ENCODE data around the gene DPCD. TPM values are rescaled to one million over a fixed set of nuclear protein-coding genes. Genes with fewer than 3 reads are reported as not detected.

DPCD gene
- total RNA-seq, 3 donors from 2014 or later = 17.0 to 25.9 (median 24.7) TPM

DNA sequence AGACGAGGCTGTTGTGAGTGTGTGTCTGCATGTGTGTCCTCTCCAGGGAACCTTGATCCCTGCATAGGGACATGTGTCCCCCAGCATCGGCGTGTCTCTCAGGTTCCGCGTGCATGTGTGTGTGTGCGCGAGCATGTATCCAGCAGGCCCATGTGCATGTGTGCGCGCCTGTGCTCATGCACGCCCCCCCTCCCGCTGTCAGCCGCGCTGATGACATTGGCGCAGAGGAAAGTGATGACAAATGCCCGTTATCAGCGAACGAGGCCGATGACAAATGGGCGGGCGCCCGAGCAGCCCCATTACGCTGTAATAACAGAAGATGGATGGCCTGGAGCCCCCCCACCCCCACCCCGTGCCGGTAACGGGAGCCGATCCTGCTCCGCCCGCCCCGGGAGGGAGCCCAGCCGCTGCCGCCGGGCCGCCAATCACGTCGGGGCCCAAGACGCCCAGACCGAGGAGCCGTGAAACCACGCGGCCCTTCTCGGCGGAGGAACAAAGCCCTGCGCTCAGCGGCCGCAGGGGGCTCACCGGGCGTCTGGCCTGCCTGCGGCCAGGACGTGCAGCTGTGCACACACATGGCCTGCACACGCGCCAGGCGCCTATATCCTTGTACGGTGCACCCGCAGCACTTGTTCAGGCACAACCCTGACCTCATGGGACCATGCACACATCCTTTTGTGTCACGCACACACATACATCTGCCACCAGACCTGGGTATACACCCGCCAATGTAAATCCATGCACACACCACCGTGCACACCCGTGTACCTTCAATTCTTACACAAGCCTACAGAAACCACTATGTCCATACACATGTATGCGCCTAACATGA is 21.6 kb upstream of the DPCD start:
- Histone ChIP-seq H3K4me3 (peak overlapping the region in 2 of 3 donors; percentile 5 to 47), H3K27me3 (peaks cover 0 to 53% of the 10 kb centered on the region in 2 donors), H3K36me3 (no peaks in the 10 kb centered on the region), H3K9me3 (no peaks in the 10 kb centered on the region), H3K27ac (no peak overlapping the region), H3K4me1 (peaks cover 7 to 11% of the 10 kb centered on the region in 2 donors)
- DNase-seq (ENCODE audit: low spot score in 2 of 2) = peak in 1 of 2 donors; percentile 45
- no peak for TF ChIP-seq POLR2A (IDR thresholded peaks at IDR 0.05)
- TF ChIP-seq, protein P1, sequence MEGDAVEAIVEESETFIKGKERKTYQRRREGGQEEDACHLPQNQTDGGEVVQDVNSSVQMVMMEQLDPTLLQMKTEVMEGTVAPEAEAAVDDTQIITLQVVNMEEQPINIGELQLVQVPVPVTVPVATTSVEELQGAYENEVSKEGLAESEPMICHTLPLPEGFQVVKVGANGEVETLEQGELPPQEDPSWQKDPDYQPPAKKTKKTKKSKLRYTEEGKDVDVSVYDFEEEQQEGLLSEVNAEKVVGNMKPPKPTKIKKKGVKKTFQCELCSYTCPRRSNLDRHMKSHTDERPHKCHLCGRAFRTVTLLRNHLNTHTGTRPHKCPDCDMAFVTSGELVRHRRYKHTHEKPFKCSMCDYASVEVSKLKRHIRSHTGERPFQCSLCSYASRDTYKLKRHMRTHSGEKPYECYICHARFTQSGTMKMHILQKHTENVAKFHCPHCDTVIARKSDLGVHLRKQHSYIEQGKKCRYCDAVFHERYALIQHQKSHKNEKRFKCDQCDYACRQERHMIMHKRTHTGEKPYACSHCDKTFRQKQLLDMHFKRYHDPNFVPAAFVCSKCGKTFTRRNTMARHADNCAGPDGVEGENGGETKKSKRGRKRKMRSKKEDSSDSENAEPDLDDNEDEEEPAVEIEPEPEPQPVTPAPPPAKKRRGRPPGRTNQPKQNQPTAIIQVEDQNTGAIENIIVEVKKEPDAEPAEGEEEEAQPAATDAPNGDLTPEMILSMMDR (IDR thresholded peaks at IDR 0.05) = no peak
- no peak for TF ChIP-seq POLR2AphosphoS5 (IDR thresholded peaks at IDR 0.05)
- intact Hi-C loops (cut with DNase I; ENCODE audit: low total_unique reads) = loop anchor here (2.0 to 10.0 kb wide), 2 partner anchors 74 to 352 kb away; no protein-coding TSS in a partner anchor

DNA sequence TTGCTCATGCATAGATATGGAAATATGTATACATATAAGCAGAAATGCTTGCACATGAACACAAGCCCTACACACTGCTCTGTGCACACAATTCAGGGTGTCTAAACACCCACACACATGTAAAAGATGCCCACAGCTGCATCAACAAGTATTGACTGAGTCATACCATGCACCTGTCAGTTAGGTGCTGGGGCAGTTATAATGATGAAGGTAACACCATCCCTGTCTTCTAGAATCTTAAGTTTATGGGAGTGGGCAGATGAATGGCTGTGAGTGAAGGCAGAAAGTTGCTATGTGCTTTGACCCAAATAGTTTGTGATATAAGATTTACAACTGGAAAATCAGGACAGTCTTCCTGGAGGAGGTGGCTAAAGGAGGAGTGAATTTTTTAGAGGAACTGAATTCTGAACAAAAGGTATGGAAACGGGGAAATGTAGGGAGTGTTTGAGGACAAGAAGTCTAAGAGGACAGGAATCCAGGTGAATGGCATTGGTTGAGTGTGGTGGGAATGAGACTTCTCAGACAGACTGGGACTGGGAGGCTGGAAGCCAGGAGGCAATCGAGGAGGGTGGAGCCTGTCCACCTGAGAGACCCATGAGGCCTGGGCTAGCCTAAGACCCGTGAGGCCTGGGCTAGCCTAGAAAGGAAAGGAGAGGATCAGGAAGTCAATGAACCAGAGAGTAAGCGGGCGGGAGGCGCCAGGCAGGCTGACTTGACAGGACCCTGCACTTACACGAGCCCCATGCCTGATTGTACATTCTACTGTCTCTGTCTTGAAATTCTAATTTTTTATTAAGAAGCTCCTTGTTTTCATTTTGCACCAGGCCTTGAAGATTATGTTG is 20.7 kb upstream of the DPCD start:
- TF ChIP-seq, protein P1 (IDR thresholded peaks at IDR 0.05) = no peak
- TF ChIP-seq POLR2A (IDR thresholded peaks at IDR 0.05) (no peak), POLR2AphosphoS5 (IDR thresholded peaks at IDR 0.05) (no peak)
- Histone ChIP-seq H3K36me3 (no peaks in the 10 kb centered on the region), H3K27ac (no peak overlapping the region), H3K4me1 (peaks cover 7 to 11% of the 10 kb centered on the region in 2 donors), H3K27me3 (peaks cover 0 to 53% of the 10 kb centered on the region in 2 donors), H3K4me3 (no peak overlapping the region), H3K9me3 (peaks cover under 1 to 3% of the 10 kb centered on the region in 2 donors)
- intact Hi-C loops (cut with DNase I; ENCODE audit: low total_unique reads) = loop anchor here (2.0 to 10.0 kb wide), 2 partner anchors 75 to 353 kb away; no protein-coding TSS in a partner anchor
- DNase-seq (ENCODE audit: low spot score in 2 of 2) = no peak

DNA sequence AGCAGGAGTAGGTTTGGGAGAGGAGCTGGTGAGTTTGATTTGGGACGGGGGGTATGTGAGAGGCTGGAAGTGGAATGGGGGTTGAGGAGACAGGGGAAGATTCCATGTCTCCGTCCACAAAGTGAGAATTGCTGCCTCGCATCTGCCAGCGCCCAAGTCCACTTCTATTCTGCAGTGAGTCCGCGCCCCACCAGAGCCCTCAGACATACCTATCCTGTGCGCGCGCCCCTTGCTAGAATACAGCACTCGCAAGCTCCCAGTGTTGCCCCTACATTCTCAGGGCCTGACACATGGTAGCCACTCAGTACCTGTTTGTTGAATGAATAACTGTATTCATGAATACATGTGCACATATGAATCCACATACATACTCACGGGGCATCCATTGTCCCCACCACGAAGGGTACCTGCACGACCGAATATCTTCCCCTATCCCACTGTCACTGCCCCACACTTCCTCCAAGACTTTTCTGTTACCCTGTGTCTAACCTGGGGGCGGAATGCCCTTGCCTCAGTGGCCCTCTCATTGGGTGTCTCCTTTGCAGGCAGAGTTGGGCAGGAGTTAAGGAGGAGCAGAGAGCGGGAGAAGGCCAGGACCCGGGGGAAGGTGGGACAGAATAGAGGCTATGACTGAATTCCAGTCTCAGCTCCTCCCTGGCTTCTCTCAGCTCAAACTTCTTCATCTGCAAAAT is 19.9 kb upstream of the DPCD start:
- Histone ChIP-seq H3K27me3 (peaks cover 0 to 53% of the 10 kb centered on the region in 2 donors), H3K27ac (no peak overlapping the region), H3K4me1 (peaks cover 7 to 11% of the 10 kb centered on the region in 2 donors), H3K36me3 (no peaks in the 10 kb centered on the region), H3K9me3 (peaks cover 9 to 11% of the 10 kb centered on the region in 2 donors), H3K4me3 (no peak overlapping the region)
- TF ChIP-seq, protein P1 (IDR thresholded peaks at IDR 0.05) = no peak
- TF ChIP-seq POLR2AphosphoS5 (IDR thresholded peaks at IDR 0.05) (no peak), POLR2A (IDR thresholded peaks at IDR 0.05) (no peak)
- no peak for DNase-seq (ENCODE audit: low spot score in 2 of 2)
- intact Hi-C loops (cut with DNase I; ENCODE audit: low total_unique reads) = loop anchor here (10.0 kb wide), 1 partner anchor 353 kb away; no protein-coding TSS in a partner anchor

DNA sequence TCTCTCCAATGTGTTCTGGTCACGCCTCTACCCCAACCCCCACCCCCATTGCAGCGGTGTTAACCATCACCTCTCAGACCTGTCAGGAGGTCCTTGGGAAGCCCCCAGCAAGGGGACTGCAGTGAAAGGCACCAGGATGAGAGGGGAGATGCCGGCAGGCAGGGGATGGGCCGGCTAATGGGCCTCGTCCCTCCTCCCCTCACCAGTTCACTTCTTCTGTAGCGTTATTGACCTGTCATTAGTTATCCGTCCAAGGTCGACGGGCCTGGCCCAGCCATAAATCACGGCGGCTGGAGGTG is 18.8 kb upstream of the DPCD start:
- intact Hi-C loops (cut with DNase I; ENCODE audit: low total_unique reads) = loop anchor here (10.0 kb wide), 1 partner anchor 354 kb away; no protein-coding TSS in a partner anchor
- Histone ChIP-seq H3K9me3 (peaks cover 11 to 15% of the 10 kb centered on the region in 2 donors), H3K4me3 (peak overlapping the region in 2 of 3 donors; percentile 53 to 82), H3K27me3 (peaks cover 0 to 52% of the 10 kb centered on the region in 2 donors), H3K4me1 (peaks cover 7 to 11% of the 10 kb centered on the region in 2 donors), H3K36me3 (no peaks in the 10 kb centered on the region), H3K27ac (no peak overlapping the region)
- DNase-seq (ENCODE audit: low spot score in 2 of 2) = no peak
- TF ChIP-seq POLR2A (IDR thresholded peaks at IDR 0.05) = no peak
- no peak for TF ChIP-seq POLR2AphosphoS5 (IDR thresholded peaks at IDR 0.05)

Data from breast epithelium (tissue), 4 donors.